HEK293T (cell line): Measurements from ENCODE around the gene PLCZ1.

ENCODE experiments used
- ELF4 ChIP-seq: fragments of 450-650 bp; IDR thresholded peaks from 2 replicates; pipeline ENCODE4 v1.6.1; 2017; ENCODE audit warnings: antibody characterized with exemption
- SP1 ChIP-seq: fragments of 450-650 bp; IDR thresholded peaks from 2 replicates; pipeline ENCODE4 v1.6.1; 2017
- TARDBP ChIP-seq: fragments of 450-650 bp; IDR thresholded peaks from 2 replicates; pipeline ENCODE4 v1.6.1; 2016
- ZNF384 ChIP-seq: fragments of 450-650 bp; IDR thresholded peaks from 2 replicates; pipeline ENCODE4 v1.6.1; 2016

DNA sequence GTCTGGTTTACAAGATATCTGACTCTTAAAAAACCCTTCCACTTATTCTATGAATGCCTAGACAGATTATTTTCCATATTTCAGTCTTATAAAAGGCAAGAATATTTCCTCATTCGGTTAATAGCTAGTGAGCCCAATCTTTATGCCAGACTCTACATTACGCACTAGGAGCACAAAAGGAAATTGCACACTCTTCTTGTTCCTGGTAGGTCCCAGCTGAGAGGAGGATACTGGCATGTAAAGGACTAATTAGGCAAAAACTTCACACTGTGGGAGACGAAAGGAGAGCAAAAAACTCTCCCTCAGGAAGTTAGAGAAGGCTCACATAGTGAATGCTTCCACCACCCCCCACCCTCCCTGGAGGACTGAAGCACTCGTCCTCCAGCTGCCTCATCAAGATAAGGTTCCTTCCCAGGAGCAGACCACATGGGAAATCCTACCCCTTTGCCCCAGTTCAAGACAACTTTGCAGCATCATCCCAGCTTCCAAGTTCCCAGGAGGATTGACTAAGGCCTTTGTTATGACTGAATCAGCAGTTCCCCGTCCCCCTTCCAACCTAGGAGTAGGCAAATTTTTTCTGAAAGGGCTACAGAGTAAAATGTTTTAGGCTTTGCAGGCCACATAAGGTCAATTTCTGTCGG is 14.6 kb upstream of the PLCZ1 start:
- TF ChIP-seq ELF4 (no peak), SP1 (no peak), ZNF384 (no peak), TARDBP (no peak)
